GM23248 (cell line): ENCODE data around the gene MAT2A. TPM values are rescaled to one million over a fixed set of nuclear protein-coding genes. Genes with fewer than 3 reads are reported as not detected.

Experiments
- DNase-seq: peaks from one replicate; pipeline ENCODE4 v3.0.0-alpha.2; 2015
- H2AFZ ChIP-seq: fragments of 200-600 bp; sonication (generic); 2 replicates; pipeline ENCODE4 v1.6.1; 2016; ENCODE audit warnings: antibody characterized with exemption
- H3F3A ChIP-seq: fragments of 200-600 bp; sonication (generic); 2 replicates; pipeline ENCODE4 v1.6.1; 2016; ENCODE audit warnings: mild to moderate bottlenecking, antibody characterized with exemption, mixed run types; ENCODE audit not compliant: insufficient read depth
- H3K27ac ChIP-seq: fragments of 200-600 bp; sonication (generic); 2 replicates; pipeline ENCODE4 v1.5.1; 2016; ENCODE audit warnings: mild to moderate bottlenecking
- H3K27me3 ChIP-seq: fragments of 200-600 bp; sonication (generic); replicated peaks from 2 replicates; pipeline ENCODE4 v1.6.1; 2016; ENCODE audit warnings: mild to moderate bottlenecking; ENCODE audit not compliant: insufficient read depth
- H3K36me3 ChIP-seq: fragments of 200-600 bp; sonication (generic); 2 replicates; pipeline ENCODE4 v1.6.1; 2016; ENCODE audit warnings: low read depth, mild to moderate bottlenecking
- H3K4me1 ChIP-seq: fragments of 200-600 bp; sonication (generic); 2 replicates; pipeline ENCODE4 v1.6.1; 2016; ENCODE audit warnings: mild to moderate bottlenecking; ENCODE audit not compliant: insufficient read depth
- H3K4me2 ChIP-seq: fragments of 200-600 bp; sonication (generic); one replicate; pipeline ENCODE4 v1.6.1; 2016; ENCODE audit warnings: mild to moderate bottlenecking; ENCODE audit not compliant: unreplicated experiment
- H3K4me3 ChIP-seq: fragments of 200-600 bp; sonication (generic); 2 replicates; pipeline ENCODE4 v1.5.1; 2016; ENCODE audit warnings: mild to moderate bottlenecking
- H3K79me2 ChIP-seq: fragments of 200-600 bp; sonication (generic); 2 replicates; pipeline ENCODE4 v1.6.1; 2016; ENCODE audit warnings: mild to moderate bottlenecking; ENCODE audit not compliant: insufficient read depth
- H3K9ac ChIP-seq: fragments of 200-600 bp; sonication (generic); 2 replicates; pipeline ENCODE4 v1.6.1; 2016; ENCODE audit warnings: mild to moderate bottlenecking
- H3K9me2 ChIP-seq: fragments of 200-600 bp; sonication (generic); 2 replicates; pipeline ENCODE4 v1.6.1; 2016; ENCODE audit warnings: mixed run types, mild to moderate bottlenecking, moderate library complexity; ENCODE audit not compliant: insufficient read depth
- H3K9me3 ChIP-seq: fragments of 200-600 bp; sonication (generic); one replicate; pipeline ENCODE4 v1.6.1; 2017; ENCODE audit warnings: low read depth
- H4K20me1 ChIP-seq: fragments of 200-600 bp; sonication (generic); 2 replicates; pipeline ENCODE4 v1.6.0; 2016; ENCODE audit not compliant: insufficient read depth
- EZH2 ChIP-seq: fragments of 200-600 bp; sonication (generic); IDR thresholded peaks from 2 replicates; pipeline ENCODE4 v1.6.1; 2018; ENCODE audit warnings: antibody characterized with exemption, mild to moderate bottlenecking; ENCODE audit not compliant: insufficient read depth, poor library complexity, severe bottlenecking
- EZH2phosphoT487 ChIP-seq: fragments of 200-600 bp; sonication (generic); IDR thresholded peaks from 2 replicates; pipeline ENCODE4 v1.6.1; 2018; ENCODE audit warnings: antibody characterized with exemption, moderate library complexity, mild to moderate bottlenecking, low read depth; ENCODE audit not compliant: insufficient read depth
- WGBS, 2 experiments: methylation state at CpG; one replicate each; pipeline ENCODE4 v1.1.6; 2015 to 2017; ENCODE audit warnings: low lambda C conversion rate in 2 of 2, low coverage in 1 of 2; ENCODE audit errors: missing lambda C conversion rate in 2 of 2; 5-methylcytosine and 5-hydroxymethylcytosine counted together
- in situ Hi-C: fragments of 300-500 bp; cut with MboI; formaldehyde crosslinking; loops from 2 replicates; pipeline ENCODE4 v1.15.0; 2020
- polyA plus RNA-seq: library from polyadenylated mRNA; unstranded; fragments of >200 nt; fragmentation: Nextera tagmentation; extraction: Ambion mirVana; gene quantifications from 2 replicates; pipeline ENCODE4 v1.2.1, GENCODE V29; 2016
- total RNA-seq: library from RNA; depleted of rRNA; stranded (reverse); fragments of >200 nt; shearing (Covaris generic); gene quantifications from 2 replicates; pipeline ENCODE4 v1.2.3, GENCODE V29; 2014

The MAT2A gene
- total and polyA plus RNA-seq, 2 experiments from 2014 or later: 104 to 217 TPM

DNA sequence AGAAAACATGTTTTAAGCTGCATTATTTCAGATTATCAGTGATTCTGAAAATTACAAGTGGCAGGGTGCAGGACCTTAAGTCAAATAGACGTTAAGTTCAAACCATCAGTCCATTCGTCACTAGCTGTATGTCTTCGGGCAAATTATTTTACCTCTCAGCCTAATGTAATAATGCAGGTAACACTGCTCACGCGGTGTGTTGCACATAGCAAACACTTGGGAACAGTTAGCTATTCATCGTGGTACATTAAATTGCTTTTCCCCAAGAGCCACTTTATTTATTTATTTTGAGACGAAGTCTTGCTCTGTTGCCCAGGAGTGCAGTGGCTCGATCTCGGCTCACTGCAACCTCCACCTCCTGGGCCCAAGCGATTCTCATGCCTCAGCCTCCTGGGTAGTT is 10.1 kb downstream of the MAT2A start:
- Histone ChIP-seq H3K4me1 (peaks cover 27% of the 10 kb centered on the region), H3F3A (peaks cover 78% of the 10 kb centered on the region), H3K9me3 (no peaks in the 10 kb centered on the region), H3K9ac (no peak overlapping the region), H3K27me3 (no peaks in the 10 kb centered on the region), H3K9me2 (no peaks in the 10 kb centered on the region), H4K20me1 (no peaks in the 10 kb centered on the region), H3K36me3 (peaks cover 34% of the 10 kb centered on the region), H3K79me2 (peaks cover 13% of the 10 kb centered on the region; the same call in 1 of the 2 replicates), H2AFZ (no peak overlapping the region), H3K4me2 (peak overlapping the region; percentile 55), H3K4me3 (no peak overlapping the region), H3K27ac (peak overlapping the region; percentile 65)
- in situ Hi-C loops: loop anchor here (5.0 kb wide), 1 partner anchor 127 kb away; no protein-coding TSS in a partner anchor
- DNase-seq: no peak
- no peak for TF ChIP-seq EZH2
- TF ChIP-seq EZH2phosphoT487: no peak
- 81 to 85% methylated on average over 10 of the region's 10 CpGs for WGBS, 2 experiments

DNA sequence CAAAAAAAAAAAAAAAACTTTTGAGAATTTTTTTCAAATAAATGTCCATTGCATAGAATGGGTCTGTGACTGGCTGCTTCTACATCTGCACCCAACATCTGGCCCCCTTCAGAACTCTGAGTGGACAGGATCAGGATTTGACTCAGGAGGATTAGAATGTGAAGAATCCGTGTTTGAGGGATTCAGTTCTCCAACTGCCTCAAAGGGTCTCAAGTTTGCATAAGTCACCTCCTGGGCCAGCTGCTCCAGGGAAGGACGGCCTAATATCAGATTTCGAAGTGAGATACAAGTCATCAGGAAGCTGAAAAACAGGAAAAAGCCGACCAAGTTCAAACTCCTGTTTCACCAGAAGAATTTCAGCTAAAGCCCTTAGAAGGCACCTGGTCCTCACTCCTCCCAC is 10.9 kb downstream of the MAT2A start:
- 3 to 7% methylated on average over 4 of the region's 4 CpGs for WGBS, 2 experiments
- H3K36me3 ChIP-seq: peaks cover 30% of the 10 kb centered on the region

DNA sequence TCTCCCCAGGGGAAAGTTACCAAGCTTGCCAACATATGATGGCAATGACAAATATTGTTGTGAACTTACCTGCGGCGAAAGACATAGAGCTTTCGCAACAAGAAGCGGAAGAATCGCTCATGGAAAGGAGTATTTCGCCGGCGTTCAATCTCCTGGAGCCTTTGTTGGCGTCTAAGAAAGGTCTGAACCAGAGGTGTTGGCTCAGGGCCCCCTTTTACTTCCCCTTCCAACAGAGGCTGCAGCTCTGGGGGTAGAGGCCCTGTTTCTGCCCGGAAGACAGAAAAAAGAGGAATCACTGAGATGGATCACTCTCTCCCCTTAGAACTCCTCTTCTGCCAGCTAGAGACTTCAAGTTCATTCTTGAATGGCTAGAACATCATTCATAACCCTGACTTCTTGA is 11.5 kb downstream of the MAT2A start:
- TF ChIP-seq EZH2phosphoT487: no peak
- TF ChIP-seq EZH2: no peak
- 92 to 93% methylated on average over 10 of the region's 10 CpGs for WGBS, 2 experiments
- H3K9ac ChIP-seq: no peak overlapping the region
- H3K36me3 ChIP-seq: peaks cover 24% of the 10 kb centered on the region
- H3K4me2 ChIP-seq: peak overlapping the region; percentile 55
- no peaks in the 10 kb centered on the region for H3K9me2 ChIP-seq
- peaks cover 12% of the 10 kb centered on the region; the same call in 1 of the 2 replicates for H3K79me2 ChIP-seq
- no peaks in the 10 kb centered on the region for H3K9me3 ChIP-seq
- H3K27me3 ChIP-seq: no peaks in the 10 kb centered on the region
- H3K27ac ChIP-seq: peak overlapping the region; percentile 65
- no peak overlapping the region for H2AFZ ChIP-seq
- H3F3A ChIP-seq: peaks cover 64% of the 10 kb centered on the region
- no peak for DNase-seq
- H3K4me1 ChIP-seq: peaks cover 24% of the 10 kb centered on the region
- no peaks in the 10 kb centered on the region for H4K20me1 ChIP-seq
- in situ Hi-C loops: no loop called here
- H3K4me3 ChIP-seq: no peak overlapping the region

More for the DNA sequence above, 10.9 kb downstream of the MAT2A start:
- Histone ChIP-seq H3K79me2 (peaks cover 8% of the 10 kb centered on the region; the same call in 1 of the 2 replicates), H3K27me3 (no peaks in the 10 kb centered on the region), H3K9ac (peak overlapping the region; percentile 28; the same call in 1 of the 2 replicates), H4K20me1 (no peaks in the 10 kb centered on the region), H2AFZ (no peak overlapping the region), H3K9me3 (no peaks in the 10 kb centered on the region), H3F3A (peaks cover 71% of the 10 kb centered on the region), H3K4me1 (peaks cover 24% of the 10 kb centered on the region), H3K4me2 (peak overlapping the region; percentile 55), H3K9me2 (no peaks in the 10 kb centered on the region), H3K4me3 (no peak overlapping the region), H3K27ac (peak overlapping the region; percentile 65)
- in situ Hi-C loops: loop anchor here (5.0 kb wide), 1 partner anchor 128 kb away; no protein-coding TSS in a partner anchor
- TF ChIP-seq EZH2: no peak
- TF ChIP-seq EZH2phosphoT487: no peak
- DNase-seq: peak; percentile 88

DNA sequence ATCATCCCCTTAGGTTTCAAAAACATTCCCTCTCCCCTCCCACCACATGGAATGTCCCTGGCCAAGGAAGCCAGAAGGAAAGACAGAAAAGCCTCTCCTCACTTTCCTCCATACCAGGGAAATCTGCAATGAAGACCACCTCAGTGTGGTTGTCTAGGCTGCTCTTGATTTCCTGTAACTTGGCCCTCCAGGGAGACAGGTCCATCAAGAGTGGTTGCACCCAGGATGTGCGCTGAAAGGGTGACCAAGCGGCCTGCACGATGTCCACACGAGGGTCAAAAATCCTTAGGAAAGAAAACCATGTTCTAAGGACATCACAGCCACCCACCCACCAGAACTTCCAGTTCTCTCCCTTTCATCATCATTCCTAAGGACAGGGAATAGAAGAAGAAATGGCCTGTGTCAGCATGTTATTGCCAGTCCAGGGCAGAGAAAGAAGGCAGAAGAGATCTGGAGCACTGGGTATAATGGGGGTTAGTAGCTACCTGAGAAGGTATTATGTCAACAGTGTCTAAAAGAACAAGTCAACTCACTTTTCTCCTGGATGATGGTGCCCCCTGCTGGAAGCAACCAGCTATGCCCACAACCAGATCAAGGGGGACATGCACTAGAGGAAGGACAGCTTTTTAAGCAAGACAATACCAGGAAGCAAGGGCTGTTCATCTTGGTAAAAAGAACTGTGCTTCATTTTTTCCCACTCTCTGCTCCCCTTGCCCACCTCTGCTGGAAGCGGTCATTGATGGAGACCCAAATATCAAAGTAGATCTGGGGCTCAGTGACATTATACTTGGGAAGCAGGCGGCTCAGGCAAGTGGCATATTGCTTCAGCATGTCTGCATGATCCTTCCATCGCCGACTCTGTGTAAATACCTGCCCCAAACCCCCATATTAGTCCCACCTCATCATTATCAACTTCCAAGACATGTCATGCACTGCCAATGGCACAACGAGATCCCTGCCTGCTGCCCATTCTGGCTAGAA is 13.0 kb downstream of the MAT2A start:
- TF ChIP-seq EZH2: no peak
- Histone ChIP-seq H3K36me3 (peaks cover 16% of the 10 kb centered on the region), H3K79me2 (peaks cover 27% of the 10 kb centered on the region), H3K27me3 (no peaks in the 10 kb centered on the region), H3K4me2 (no peak overlapping the region), H3K4me1 (peaks cover 24% of the 10 kb centered on the region), H3K4me3 (no peak overlapping the region), H3K9ac (no peak overlapping the region), H2AFZ (no peak overlapping the region), H3K27ac (no peak overlapping the region), H3F3A (peaks cover 49% of the 10 kb centered on the region), H3K9me3 (no peaks in the 10 kb centered on the region), H4K20me1 (no peaks in the 10 kb centered on the region), H3K9me2 (no peaks in the 10 kb centered on the region)
- peak; percentile 67 for DNase-seq
- in situ Hi-C loops: no loop called here
- WGBS, 2 experiments: 62 to 64% methylated on average over 9 of the region's 9 CpGs
